ENCODE measurements around the gene DLEC1. TPM values are rescaled to one million over a fixed set of nuclear protein-coding genes. Genes with fewer than 3 reads are reported as not detected.

DLEC1 gene
- total RNA-seq, 4 donors from 2014 or later, result 0.19 to 0.42 (median 0.37) TPM

DNA sequence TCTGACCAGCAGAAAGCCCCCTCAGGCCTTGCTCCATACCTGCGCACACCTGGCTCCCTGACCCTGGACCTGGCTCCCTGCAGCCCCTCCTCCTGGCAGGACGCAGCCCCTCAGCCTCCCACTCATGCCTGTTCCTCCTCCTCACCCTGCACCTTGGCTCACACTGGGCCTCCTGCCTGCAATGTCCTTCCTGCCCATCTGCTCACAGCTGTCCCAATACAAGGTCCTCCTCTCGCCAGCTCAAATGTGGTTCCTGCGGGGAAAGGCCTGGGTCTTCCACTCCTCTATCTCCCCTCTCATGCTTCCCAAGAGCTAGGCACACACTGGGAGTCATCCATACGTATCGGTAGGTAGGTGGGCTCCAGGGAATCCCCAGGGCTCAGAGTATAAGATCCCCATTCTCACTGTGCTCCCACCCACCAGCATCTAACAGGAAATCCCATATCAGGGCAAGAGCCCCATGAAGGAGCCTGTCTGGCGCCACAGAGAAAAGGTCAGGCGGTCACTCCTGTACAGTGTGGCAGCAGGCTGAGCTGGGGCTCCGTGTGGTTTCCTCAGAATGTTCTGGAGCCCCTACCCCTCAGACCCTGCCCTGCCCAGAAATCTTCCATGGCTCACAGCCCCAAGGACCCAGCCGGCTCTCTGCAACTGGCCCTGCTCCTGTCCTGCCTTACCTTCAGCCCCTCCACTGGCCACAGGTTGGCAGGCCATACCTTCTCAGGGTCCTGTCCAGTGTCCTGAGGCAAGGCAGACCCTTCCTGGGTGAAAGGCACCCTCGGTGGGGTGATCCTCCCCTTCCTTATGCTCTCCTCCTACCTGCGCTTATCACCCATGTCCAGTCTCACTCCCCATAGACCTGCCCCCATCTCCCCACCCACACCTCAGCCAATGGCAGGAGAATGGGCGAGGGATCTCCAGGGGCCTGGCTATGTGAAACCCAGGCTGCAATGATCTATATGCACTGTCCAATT, 20.4 kb upstream of the DLEC1 start:
- H3K36me3 ChIP-seq, result peaks cover 24 to 65% (median 55%) of the 10 kb centered on the region in 4 donors
- 92% methylated on average over 10 of the region's 13 CpGs for WGBS

DNA sequence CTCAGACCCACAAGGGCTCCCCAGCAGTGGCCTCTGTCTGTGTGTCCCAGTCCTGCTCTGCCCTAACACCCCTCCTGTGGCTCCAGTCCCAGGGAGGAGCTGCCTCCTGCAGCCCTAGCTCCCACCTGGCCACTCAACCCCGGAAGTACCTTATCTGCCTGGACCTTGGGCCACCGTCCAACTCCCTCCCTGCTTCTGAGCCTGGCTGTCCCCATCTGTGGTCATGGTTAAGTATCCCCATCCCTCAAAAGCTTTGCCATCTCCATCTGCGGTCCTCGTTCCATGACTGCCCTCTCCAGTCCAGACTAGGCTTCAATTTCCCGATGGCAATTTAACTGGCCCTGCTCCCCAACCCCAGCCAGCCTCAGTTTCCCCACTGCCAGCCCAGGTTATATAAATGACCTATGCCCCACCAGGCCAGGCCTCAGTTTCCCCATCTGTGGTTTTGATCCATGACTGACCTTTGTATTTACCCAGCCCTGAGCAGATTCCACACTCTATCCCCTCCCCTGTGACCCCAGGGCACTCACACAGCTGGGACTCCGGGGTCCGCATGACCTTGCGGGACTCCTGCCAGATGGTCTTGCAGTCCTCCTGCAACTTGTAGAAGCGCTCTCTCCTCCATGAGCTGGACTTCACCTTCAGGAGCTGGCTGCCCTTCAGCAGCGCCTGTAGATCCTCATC, 19.2 kb upstream of the DLEC1 start:
- peaks cover 4 to 12% (median 11%) of the 10 kb centered on the region in 4 donors for H3K4me1 ChIP-seq
- TF ChIP-seq, protein P1, sequence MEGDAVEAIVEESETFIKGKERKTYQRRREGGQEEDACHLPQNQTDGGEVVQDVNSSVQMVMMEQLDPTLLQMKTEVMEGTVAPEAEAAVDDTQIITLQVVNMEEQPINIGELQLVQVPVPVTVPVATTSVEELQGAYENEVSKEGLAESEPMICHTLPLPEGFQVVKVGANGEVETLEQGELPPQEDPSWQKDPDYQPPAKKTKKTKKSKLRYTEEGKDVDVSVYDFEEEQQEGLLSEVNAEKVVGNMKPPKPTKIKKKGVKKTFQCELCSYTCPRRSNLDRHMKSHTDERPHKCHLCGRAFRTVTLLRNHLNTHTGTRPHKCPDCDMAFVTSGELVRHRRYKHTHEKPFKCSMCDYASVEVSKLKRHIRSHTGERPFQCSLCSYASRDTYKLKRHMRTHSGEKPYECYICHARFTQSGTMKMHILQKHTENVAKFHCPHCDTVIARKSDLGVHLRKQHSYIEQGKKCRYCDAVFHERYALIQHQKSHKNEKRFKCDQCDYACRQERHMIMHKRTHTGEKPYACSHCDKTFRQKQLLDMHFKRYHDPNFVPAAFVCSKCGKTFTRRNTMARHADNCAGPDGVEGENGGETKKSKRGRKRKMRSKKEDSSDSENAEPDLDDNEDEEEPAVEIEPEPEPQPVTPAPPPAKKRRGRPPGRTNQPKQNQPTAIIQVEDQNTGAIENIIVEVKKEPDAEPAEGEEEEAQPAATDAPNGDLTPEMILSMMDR (IDR thresholded peaks at IDR 0.05), result no peak
- TF ChIP-seq POLR2A (IDR thresholded peaks at IDR 0.05; ENCODE audit: low read depth) (no peak), POLR2AphosphoS5 (IDR thresholded peaks at IDR 0.05) (no peak), EP300 (IDR thresholded peaks at IDR 0.05) (no peak)
- 85% methylated on average over 10 of the region's 10 CpGs for WGBS
- intact Hi-C loops (cut with DNase I), result no loop called here
- H3K27me3 ChIP-seq, result no peaks in the 10 kb centered on the region
- DNase-seq (ENCODE audit: extremely low spot score), result no peak
- peaks cover 24 to 56% (median 50%) of the 10 kb centered on the region in 4 donors for H3K36me3 ChIP-seq
- H3K27ac ChIP-seq (replicated peaks in 1 of 4), result no peak overlapping the region
- no peak overlapping the region for H3K4me3 ChIP-seq
- H3K9me3 ChIP-seq, result peaks cover 0 to 9% (median 3%) of the 10 kb centered on the region in 4 donors

More for the DNA sequence above, 20.4 kb upstream of the DLEC1 start:
- Histone ChIP-seq H3K27ac (replicated peaks in 1 of 4) (no peak overlapping the region), H3K9me3 (peaks cover 0 to 9% (median 3%) of the 10 kb centered on the region in 4 donors), H3K4me3 (no peak overlapping the region), H3K27me3 (no peaks in the 10 kb centered on the region), H3K4me1 (peaks cover 3 to 11% (median 4%) of the 10 kb centered on the region in 4 donors)
- no peak for DNase-seq (ENCODE audit: extremely low spot score)
- TF ChIP-seq, protein P1 (IDR thresholded peaks at IDR 0.05), result no peak
- TF ChIP-seq EP300 (IDR thresholded peaks at IDR 0.05) (no peak), POLR2A (IDR thresholded peaks at IDR 0.05; ENCODE audit: low read depth) (no peak), POLR2AphosphoS5 (IDR thresholded peaks at IDR 0.05) (no peak)
- intact Hi-C loops (cut with DNase I), result no loop called here

DNA sequence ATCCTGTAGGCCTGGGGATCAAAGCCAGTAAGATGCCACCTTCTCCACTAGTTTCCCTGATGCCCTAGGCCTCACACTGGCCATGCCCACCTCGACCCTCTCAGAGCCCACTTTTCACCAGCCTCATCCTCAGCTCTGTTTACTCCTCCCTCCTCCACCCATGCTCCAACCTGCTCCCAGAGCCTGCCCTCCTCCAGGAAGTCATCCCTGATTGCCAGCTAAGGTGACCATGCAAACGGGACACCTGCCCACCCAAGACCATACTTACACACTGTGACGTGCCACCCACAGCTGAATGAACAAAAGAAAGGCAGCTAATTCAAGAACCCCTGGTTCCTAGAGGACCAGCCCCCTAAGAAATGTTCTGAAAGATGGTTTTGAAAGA, 18.7 kb upstream of the DLEC1 start:
- Histone ChIP-seq H3K9me3 (peaks cover 0 to 9% (median 3%) of the 10 kb centered on the region in 4 donors), H3K4me3 (no peak overlapping the region), H3K36me3 (peaks cover 19 to 51% (median 45%) of the 10 kb centered on the region in 4 donors), H3K27ac (replicated peaks in 1 of 4) (no peak overlapping the region), H3K4me1 (peaks cover 4 to 15% (median 13%) of the 10 kb centered on the region in 4 donors), H3K27me3 (no peaks in the 10 kb centered on the region)
- DNase-seq (ENCODE audit: extremely low spot score), result no peak
- TF ChIP-seq POLR2A (IDR thresholded peaks at IDR 0.05; ENCODE audit: low read depth) (no peak), POLR2AphosphoS5 (IDR thresholded peaks at IDR 0.05) (no peak), EP300 (IDR thresholded peaks at IDR 0.05) (no peak)
- TF ChIP-seq, protein P1 (IDR thresholded peaks at IDR 0.05), result no peak
- WGBS, result 85% methylated on average over 3 of the region's 3 CpGs
- intact Hi-C loops (cut with DNase I), result no loop called here

DNA sequence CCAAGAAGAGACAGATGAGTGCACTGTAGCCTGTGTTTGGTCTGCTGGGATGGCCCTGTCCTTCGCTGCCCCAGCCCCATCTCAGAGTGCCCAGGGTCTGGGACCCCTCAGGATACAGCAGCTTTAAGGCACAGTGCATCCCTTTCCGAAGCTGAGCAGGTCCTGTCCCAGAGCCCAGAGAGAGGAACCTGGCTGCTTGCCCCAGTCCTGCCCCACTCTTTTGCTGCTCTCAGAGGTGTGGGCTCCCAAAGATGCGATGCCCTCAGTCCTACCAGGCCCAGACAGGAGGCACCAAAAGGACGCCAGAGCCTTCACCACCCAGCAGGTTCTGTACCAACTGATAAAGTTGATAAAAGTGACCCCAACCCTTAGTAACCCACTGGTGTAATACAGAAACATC, 17.8 kb upstream of the DLEC1 start:
- H3K27ac ChIP-seq (replicated peaks in 1 of 4), result no peak overlapping the region
- WGBS, result 87% methylated on average over 4 of the region's 4 CpGs
- H3K36me3 ChIP-seq, result peaks cover 10 to 42% (median 36%) of the 10 kb centered on the region in 4 donors
- intact Hi-C loops (cut with DNase I), result no loop called here
- H3K27me3 ChIP-seq, result no peaks in the 10 kb centered on the region
- H3K4me3 ChIP-seq, result no peak overlapping the region
- no peak for DNase-seq (ENCODE audit: extremely low spot score)
- peaks cover 10 to 23% (median 22%) of the 10 kb centered on the region in 4 donors for H3K4me1 ChIP-seq
- H3K9me3 ChIP-seq, result peaks cover 0 to 5% (median 2%) of the 10 kb centered on the region in 4 donors
- no peak for TF ChIP-seq POLR2AphosphoS5 (IDR thresholded peaks at IDR 0.05)
- no peak for TF ChIP-seq EP300 (IDR thresholded peaks at IDR 0.05)
- TF ChIP-seq, protein P1 (IDR thresholded peaks at IDR 0.05), result no peak
- TF ChIP-seq POLR2A (IDR thresholded peaks at IDR 0.05; ENCODE audit: low read depth), result no peak

Data from esophagus muscularis mucosa (tissue), 4 donors.